GM21529 (cell line): Measurements from ENCODE around the gene MGMT.

Experiments used
- ATAC-seq: cut with Tn5 transposase; IDR thresholded peaks from one replicate; pipeline ENCODE4 v1.9.1; 2021; ENCODE audit not compliant: unreplicated experiment

Gene MGMT

DNA sequence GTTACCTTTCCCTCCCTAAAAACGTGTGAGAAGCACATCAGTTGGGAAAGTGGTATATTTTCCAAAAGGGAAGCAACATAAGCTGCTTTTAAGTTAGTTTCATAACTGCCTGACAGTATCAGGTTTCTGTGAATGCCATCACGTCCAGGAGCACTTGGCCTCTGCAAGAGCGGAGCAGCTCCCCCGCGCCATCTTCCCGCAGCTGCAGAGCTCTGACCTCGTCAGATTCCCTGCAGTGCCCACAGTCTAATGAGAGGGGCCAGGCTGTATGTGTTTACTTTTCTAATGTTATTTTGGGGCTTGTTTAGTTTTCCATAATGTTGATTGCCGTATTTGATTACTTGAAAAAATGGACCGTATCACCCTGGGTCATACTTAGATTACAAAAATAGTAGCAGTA is 74.2 kb downstream of the MGMT start:
- no peak for ATAC-seq

DNA sequence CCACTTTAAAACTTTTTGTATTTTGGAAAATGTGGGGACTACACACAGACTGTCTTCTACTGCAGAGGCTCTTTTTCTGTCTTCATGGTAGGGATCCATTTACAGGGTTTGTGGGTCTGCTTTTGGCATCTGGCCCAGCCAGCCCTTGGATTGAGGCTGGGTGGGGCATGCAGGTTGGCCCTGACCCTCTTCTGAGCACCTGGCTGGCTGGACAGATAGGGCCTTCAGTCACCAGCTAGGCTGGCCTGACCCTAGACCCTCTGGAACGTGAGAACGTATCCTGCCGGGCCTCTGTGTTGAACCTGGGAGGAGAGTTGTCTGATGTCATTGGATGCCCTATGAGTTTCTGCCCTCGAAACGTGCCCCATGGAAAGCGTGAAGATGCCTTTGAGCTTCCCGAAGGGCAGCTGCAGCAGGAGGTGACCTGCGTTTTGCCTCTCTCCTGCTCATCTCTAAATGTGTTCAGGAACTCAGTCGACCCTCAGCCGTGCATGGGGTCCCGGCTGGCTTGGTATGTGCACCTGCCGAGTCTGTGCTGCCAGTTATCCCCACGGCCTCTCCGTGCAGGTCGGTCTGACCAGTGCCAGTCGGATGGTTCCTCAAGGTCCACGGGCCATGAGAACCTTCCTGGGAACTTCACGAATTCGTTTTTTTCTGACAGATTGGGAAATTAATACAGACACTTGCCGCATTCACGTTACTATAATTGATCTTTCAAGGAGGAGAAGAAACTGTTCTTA is 74.9 kb downstream of the MGMT start:
- no peak for ATAC-seq

DNA sequence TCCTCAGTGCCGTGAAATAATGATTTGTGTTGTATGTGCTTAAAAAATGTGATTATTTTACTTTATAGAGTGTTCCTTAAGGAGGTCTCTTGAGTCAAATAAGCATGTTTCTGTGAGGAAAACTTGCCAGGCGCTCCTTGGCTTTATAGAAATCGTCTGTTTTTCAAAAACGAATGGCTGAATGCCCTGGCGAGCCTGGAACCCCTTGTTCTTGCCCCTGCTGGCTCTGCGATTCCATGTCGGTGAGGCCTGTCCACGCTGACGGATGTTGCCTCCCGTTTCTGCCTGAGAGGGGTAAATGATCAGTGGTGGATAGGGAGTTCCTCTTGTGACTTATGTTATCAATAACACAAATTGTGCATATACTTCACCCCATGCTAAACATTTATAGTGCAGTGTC is 75.5 kb downstream of the MGMT start:
- no peak for ATAC-seq

DNA sequence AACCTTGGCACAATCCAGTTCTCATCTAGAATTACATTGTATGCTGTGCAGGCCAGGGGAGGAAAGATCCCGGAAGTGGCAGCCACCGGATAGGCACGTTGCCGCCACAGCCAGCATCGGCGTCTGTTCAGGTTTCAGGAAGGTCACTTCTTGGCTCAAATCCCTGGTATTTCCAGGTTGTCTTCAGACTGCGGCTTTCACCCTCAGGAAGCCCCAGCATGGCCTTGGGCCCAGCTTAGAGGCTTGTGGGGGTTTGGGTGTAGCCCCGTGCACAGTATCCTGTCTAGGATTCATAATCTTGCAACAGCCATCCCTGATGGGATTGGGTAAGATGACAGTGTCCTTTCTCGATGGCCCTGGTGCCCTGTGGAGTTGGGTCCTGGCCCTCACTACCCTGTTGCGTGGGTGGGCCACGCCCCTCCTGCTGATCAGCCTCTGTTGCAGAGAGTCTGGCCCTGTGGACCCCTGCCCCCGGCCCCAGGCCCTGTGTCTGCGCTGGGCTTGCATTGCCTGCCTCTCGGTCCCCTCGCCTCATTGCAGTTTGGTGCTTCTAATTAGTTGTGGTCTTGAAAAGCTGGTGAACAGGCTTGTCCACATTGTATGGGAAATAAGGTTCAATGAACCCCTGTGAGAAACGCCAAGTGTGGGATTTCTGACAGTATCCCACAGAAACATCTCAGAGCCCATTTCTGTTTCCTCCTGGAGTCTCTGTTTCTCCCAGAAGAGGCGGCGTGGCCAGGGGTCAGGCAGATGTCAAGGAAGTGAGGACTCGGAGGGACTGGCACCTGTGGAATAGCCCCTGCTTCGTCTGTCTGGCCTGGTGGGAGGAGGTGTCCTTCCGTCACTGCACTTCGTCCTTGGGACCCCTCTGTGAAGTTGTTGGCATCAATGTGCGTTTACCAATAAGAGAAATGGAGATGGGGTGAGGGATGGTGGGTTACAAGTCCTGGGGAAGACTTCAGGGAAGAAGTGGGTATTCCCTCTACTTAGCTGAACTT is 77.5 kb downstream of the MGMT start:
- no peak for ATAC-seq

DNA sequence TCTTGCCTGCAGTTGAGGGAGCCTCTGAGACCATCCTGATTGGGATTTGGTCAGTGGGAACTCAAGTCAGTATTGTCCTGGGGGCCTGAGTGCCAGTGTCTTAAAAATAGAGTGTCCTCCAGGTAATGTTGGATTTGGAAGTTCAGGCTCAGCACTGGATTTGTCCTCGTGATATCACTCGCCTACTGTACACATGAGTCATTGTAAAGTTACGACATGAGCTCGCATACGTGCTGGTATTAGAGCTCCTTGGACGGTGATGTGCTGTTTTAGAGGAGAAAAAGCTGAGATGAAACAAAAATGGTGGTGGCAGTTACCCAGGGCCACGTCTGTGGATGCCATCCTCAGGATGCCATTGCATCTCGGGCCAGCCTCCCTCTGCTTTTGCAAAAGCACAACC is 78.2 kb downstream of the MGMT start:
- ATAC-seq = no peak

DNA sequence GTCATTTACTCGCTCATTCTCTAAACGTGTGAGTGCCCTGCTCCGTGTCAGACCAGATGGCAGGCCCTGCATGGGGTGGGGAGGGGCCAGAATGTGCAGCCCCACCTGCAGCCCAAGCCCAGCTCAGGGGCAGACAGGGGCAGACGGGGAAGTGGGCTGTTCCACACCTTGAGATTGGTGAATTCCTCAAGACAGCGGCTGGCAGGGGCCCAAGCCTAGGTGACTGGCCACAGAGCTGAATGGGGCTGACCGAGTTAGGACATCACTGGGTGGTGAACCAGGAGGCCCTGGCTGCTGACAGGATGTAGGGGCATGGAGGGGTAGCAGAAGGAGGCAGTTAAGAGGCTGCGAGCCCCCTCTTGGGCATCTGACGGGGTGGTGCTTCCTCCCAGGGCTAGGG is 79.1 kb downstream of the MGMT start:
- ATAC-seq = no peak

DNA sequence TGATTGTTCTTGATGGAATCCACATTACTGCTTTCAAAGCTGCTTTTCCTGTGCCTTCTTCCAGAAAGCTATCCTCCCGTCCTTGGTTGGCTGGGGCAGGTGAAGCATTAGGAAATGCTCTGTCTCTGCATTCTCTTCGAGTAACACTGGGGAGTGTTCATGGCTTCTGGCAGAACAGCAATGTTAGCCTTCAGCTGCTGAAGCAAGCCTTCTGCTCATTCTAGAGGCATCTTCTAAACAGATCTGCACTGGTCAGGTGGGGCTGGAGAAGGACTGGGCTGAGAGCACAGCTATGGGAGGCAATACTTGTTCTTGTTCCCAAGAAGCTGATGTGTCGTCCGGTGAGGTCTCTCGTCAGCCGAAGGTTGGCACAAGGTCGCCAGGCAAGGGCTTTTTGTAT is 80.6 kb downstream of the MGMT start:
- ATAC-seq = no peak

DNA sequence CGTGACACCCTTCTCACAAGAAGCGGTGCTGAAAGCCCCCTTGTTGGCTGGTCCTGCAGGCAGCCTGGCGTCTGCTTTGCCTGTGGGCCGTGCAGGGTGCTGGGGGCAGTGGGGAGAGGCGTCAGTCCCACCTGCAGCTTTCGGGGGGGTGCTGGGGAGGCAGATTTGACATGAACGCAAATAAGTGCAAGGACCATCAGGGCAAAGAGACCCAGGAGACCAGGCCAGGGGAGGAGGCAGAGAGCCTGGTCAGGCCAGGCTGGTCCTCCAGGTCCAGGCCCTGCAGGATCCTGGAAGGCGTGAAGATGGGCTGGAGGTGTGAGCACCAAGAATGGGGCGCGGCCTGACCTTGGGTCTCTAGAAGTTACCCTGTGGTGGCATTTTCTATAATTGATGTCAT is 81.6 kb downstream of the MGMT start:
- no peak for ATAC-seq

DNA sequence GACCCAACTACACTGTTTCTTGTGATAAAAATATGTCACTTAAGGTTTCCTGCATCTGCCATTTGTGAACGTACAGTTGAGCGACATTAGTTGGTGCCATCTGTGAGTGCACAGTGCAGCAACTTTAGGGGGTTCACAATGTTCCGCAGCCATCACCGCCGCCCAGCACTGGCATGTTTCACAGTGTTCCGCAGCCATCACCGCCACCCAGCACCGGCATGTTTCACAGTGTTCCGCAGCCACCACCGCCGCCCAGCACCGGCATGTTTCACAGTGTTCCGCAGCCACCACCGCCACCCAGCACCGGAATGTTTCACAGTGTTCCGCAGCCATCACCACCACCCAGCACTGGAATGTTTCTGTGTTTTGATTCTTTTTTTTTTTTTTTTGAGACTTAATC is 83.0 kb downstream of the MGMT start:
- ATAC-seq = no peak

DNA sequence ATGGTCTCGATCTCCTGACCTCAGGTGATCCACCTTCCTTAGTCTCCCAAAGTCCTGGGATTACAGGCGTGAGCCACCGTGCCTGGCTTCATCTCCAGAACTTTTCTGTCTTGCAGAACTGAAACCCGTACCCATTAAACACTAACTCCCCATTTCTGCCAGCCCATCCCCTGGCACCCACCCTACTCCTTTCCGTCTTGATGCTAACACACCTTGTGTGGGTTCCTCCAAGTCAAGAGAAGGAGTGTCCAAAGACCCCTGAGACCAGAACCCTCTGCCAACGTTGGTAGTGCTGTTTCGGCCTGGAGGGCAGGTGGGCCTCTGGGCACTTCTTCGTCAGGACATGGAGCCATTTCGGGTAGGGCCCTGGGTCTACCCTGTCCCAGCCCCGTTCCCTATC is 83.6 kb downstream of the MGMT start:
- ATAC-seq = no peak

DNA sequence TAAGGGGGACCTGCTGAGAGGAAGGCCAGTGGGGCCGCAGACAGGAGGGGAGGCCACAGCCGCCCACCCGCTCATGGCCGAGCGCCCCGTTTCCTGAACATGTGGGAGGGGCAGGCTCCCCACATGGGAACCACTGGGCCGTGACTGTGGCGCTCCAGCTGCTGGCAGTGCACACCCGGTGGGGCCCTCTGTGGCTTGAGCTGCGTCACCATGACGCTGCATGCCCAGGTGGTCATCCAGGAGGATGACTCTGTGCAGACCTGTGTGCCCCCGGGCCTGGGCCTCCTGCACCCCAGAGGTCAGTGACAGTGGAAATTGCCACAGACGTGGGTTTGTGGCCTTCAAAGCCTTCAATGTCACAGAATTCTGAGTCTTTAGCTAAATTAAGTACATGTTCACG is 85.1 kb downstream of the MGMT start:
- peak; percentile 93 for ATAC-seq

DNA sequence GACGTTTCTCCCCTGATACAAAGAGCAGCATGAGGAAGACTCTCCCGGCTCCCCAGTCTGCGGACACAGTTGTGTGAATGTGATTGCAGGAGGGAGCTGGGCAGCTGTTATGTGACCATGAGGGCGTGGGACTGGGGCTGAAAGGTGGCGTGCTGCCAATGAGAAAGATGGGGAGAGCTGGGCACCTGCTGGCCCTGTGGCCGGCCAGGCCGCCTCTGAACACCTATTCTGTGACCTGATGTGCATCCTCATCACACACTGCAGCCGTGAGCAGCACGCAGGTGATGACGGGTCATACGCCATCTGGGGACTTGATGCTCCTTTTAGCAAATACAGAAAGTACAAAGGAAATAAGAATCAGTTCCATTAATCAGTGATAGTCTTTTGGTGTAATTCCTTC is 86.9 kb downstream of the MGMT start:
- no peak for ATAC-seq

DNA sequence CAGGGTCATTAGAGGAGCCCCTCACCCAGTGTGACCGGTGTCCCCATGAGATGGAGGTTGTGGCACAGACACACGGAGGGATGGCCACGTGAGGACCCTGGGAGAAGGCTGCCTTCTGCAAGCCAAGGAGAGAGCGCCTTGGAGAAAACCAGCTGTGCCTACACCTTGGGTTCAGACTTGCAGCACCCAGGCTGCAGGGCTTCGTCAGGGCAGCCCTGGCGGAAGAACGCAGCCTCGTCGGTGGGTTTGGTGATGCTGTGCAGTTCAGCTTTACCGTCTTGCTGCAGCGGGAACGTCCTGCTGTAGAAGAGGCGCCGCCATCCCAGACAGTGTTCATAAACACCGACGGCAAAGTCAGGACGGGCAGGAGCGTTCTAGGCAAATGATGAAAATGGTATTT is 89.3 kb downstream of the MGMT start:
- ATAC-seq = no peak

DNA sequence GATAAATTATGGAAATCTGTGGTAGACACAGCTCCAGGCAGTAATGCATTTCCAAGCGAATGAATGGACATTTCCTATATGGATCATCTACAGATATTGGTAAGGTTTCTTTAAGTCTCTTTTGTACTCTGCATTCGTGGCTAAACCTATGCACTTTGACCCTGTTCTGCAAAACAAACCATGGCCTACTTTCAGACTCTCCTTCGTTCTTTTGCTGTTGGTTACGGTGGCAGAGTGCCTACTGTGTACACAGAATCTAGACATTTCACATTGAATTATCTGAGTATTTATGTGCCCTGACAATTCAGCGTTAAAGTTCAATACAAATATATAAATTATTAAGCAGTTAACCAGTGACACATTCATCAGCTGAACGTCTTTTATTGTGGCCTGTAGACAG is 93.3 kb downstream of the MGMT start:
- ATAC-seq = no peak

DNA sequence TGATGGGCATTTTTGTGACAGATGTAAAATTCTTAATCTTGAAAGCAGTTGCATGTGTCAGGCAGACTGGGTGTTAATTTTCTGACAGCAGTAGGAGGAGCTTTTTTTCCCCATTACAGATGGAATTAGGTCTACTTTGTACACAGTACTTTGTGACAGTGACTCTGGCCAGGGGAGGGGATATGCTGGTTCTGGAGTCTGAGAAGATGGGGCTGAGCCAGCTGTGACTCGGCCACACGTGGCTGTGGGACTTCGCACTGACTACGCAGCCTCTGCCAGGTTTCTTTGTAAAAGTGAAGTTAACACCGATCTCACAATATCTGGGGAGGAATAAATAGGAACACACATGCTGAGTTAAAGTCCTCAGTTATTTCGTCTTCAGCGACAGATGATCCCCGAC is 95.4 kb downstream of the MGMT start:
- no peak for ATAC-seq

DNA sequence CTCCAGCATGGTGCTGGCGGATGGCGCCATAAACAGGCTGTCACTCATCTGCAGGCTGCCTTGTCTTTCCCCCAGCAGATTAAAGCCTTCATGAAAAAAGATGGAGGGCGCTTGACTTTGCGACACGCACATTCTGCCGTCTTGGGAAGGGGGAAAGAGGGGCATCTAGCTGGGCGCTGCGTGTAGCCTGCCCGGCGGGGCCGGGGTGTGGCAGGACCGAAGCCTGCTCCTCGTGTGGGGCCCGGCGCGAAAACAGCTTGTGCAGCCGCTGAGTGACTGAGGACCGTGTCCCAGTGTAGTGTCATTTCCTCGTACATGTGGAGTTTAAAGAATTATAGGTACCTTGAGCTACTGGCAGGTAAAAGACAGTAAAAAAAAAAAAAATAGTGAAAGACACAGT is 97.9 kb downstream of the MGMT start:
- ATAC-seq = no peak

DNA sequence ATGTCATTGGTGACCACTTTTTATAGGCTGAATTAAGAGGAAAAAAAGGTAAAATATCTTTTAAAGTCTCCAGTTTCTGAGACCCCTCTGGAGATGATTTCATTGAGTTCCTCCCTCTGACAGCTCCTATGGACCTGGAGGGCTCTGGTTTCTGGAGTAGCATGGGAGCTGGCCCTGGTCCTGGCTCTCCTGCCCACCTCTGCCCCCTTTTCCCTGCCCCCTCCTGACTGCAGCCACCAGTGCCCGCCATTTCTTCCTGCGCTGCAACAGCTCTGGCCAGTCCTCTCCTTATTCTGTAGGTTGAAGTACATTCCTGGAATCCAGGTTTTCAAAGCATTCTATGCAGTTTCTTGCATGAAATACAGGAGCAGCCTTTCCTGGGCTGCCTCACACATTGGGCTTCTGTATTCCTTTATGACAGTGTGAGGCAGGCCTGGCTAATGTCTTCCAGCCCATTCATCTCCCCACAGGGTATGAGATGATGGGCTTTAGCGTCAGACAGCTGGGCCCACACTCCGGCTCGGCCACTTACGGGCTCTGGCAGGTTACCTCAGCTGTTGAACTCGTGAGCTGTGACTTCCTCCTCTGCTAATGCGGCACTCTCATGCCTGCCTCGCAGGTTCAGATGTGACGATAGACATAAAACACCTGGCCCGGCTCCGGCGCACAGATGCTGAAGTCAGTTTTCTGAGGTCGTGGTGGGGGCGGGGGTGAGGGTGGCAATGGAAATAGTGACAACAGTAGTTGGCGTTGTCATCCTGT is 101.7 kb downstream of the MGMT start:
- no peak for ATAC-seq

DNA sequence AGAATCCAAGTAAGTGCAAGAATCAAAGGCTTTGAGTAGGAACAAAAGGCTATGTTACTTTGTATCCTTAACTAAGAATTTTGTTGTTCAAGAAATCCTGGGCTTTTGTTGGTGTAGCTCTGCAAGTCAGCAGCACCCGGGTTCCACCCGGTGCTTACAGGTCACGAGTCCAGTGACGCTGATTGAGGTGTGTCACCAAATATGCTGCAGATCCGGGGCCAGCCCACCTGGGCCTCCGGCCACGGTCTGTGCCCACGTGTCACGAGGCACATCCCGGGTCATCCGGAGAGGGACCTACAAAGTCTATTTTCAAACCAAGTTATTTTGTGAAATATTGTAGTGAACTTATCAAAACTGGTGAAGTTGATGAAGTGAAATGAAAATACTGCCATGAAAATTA is 103.1 kb downstream of the MGMT start:
- ATAC-seq = no peak

DNA sequence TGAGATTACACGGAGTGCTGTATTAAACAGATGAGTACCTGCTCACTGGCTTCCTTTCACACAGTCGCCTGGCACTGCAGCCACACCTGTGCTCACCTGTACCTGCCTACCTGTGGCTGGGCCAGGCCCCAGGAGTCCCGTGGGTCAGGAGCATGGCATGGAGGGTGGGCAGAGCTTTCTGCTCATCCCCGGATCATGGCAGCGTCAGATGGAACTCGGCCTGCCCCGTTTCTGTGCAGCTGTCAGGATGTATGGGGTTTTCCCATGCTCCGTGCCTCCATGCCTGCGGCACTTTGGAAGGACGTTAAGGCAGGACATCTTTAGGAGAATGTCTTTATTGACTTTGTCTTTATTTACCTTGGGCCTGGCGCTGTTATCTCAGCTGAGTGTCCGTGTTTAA is 112.2 kb downstream of the MGMT start:
- ATAC-seq = no peak

DNA sequence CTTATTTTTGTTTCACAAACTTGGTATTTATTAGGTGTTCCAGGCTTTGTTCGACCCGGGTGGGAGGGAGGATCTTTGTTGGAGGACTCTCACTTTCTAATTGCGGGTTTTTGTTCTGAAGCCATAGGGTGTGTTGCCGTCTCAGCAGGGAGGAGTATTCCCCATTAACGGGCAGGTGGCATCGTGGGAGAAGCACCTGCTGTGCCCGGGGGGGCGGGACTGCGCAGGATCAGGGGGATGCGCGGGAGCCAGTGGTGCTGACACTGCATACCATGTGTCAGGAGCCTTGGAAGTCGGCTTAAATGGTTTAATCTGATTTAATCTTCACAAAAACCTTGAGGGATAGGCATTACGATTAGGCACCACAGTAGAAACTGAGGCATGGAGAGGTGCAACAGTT is 113.0 kb downstream of the MGMT start:
- ATAC-seq = no peak

DNA sequence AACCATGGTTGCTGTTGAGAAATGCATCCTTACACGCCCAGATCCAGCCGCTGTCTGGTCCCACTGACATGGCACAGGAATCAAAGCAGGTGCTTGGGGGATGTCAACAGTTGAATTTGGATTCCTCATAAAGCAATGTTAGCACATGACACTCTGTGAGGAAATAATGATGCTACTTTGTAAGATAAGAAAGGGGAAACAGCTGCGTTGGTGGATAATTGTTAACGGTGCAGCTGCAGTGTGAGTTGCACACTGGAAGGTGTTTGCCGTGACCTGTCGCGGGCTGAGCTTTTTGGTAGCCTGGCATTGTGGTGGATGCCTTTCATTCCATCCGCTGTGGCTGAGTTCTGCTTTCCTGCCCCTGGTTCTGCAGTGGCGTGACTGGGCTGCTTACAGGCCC is 113.9 kb downstream of the MGMT start:
- no peak for ATAC-seq
